GM21825 (cell line): ENCODE data around the gene AP1AR.
A peak's percentile ranks its signal among the peaks of the same experiment; 100 is the strongest.
"Not testable (repeated sequence)": the region's sequence is repeated elsewhere in the genome, so short reads cannot be mapped to it uniquely, and the experiment has no call there.

Experiments
- ATAC-seq: cut with Tn5 transposase; IDR thresholded peaks from one replicate; pipeline ENCODE4 v1.9.1; 2021; ENCODE audit warnings: mild to moderate bottlenecking, moderate library complexity; ENCODE audit not compliant: unreplicated experiment

Gene AP1AR

GRCh38 chr4:112277705-112278448 lies 46.3 kb downstream of the AP1AR start:
- no peak for ATAC-seq

GRCh38 chr4:112279025-112279881 lies 47.7 kb downstream of the AP1AR start:
- ATAC-seq: peak; percentile 58

GRCh38 chr4:112279882-112280315 lies 48.3 kb downstream of the AP1AR start:
- peak; percentile 14 for ATAC-seq

GRCh38 chr4:112280386-112281056 lies 48.9 kb downstream of the AP1AR start:
- no peak for ATAC-seq

- not testable (repeated sequence) for ATAC-seq
Observed at GRCh38 chr4:112281895-112282398, 50.4 kb downstream of the AP1AR start.

GRCh38 chr4:112282860-112283667 lies 51.5 kb downstream of the AP1AR start:
- ATAC-seq: no peak

- ATAC-seq: no peak
Observed at GRCh38 chr4:112284166-112284565, 52.6 kb downstream of the AP1AR start.

GRCh38 chr4:112284662-112285411 lies 53.2 kb downstream of the AP1AR start:
- no peak for ATAC-seq

- peak; percentile 33 for ATAC-seq
Observed at GRCh38 chr4:112287258-112287989, 55.8 kb downstream of the AP1AR start.

- peak; percentile 31 for ATAC-seq
Observed at GRCh38 chr4:112288455-112288854, 56.9 kb downstream of the AP1AR start.

GRCh38 chr4:112289407-112290253 lies 58.0 kb downstream of the AP1AR start:
- no peak for ATAC-seq

- ATAC-seq: no peak
Observed at GRCh38 chr4:112290341-112290740, 58.8 kb downstream of the AP1AR start.

- ATAC-seq: peak; percentile 92
Observed at GRCh38 chr4:112296949-112297880, 65.6 kb downstream of the AP1AR start, which contains the start of gene ALPK1. Gene ALPK1, plus strand, starts transcription at chr4:112297369.

GRCh38 chr4:112299721-112300120 lies 68.1 kb downstream of the AP1AR start:
- no peak for ATAC-seq

- ATAC-seq: no peak
Observed at GRCh38 chr4:112302320-112303274, 71.0 kb downstream of the AP1AR start.

- ATAC-seq: not testable (repeated sequence)
Observed at GRCh38 chr4:112305477-112305876, 73.9 kb downstream of the AP1AR start.
